CD4-positive, alpha-beta T cell treated with Interleukin-10 for 1 hour (primary cell): ENCODE results near the gene AMOTL1.
"Not testable (repeated sequence)": the region's sequence is repeated elsewhere in the genome, so short reads cannot be mapped to it uniquely, and the experiment has no call there.

ENCODE experiments used
- DNase-seq: peaks from one replicate; pipeline ENCODE4 v3.0.0-alpha.2; 2020

AMOTL1 gene

GRCh38 chr11:94771951-94772350 is 3.8 kb downstream of the AMOTL1 start:
- no peak for DNase-seq

GRCh38 chr11:94773842-94774241 is 5.7 kb downstream of the AMOTL1 start:
- DNase-seq: no peak

- DNase-seq: no peak
Observed at GRCh38 chr11:94774345-94774744, 6.2 kb downstream of the AMOTL1 start.

- DNase-seq: no peak
Observed at GRCh38 chr11:94775567-94776327, 7.6 kb downstream of the AMOTL1 start.

- DNase-seq: no peak
Observed at GRCh38 chr11:94776351-94777321, 8.5 kb downstream of the AMOTL1 start.

GRCh38 chr11:94780432-94780831 is 12.3 kb downstream of the AMOTL1 start:
- DNase-seq: no peak

- no peak for DNase-seq
Observed at GRCh38 chr11:94781837-94782236, 13.7 kb downstream of the AMOTL1 start.

GRCh38 chr11:94782446-94782845 is 14.3 kb downstream of the AMOTL1 start:
- DNase-seq: no peak

GRCh38 chr11:94784884-94785283 is 16.7 kb downstream of the AMOTL1 start:
- no peak for DNase-seq

- no peak for DNase-seq
Observed at GRCh38 chr11:94785509-94785908, 17.4 kb downstream of the AMOTL1 start.

- peak; percentile 37 for DNase-seq
Observed at GRCh38 chr11:94786264-94787126, 18.3 kb downstream of the AMOTL1 start.

- no peak for DNase-seq
Observed at GRCh38 chr11:94787801-94788200, 19.6 kb downstream of the AMOTL1 start.

- DNase-seq: no peak
Observed at GRCh38 chr11:94788396-94788795, 20.2 kb downstream of the AMOTL1 start.

GRCh38 chr11:94790197-94790596 is 22.0 kb downstream of the AMOTL1 start:
- DNase-seq: no peak

GRCh38 chr11:94790661-94791180 is 22.6 kb downstream of the AMOTL1 start:
- no peak for DNase-seq

- DNase-seq: no peak
Observed at GRCh38 chr11:94791216-94791889, 23.2 kb downstream of the AMOTL1 start.

- not testable (repeated sequence) for DNase-seq
Observed at GRCh38 chr11:94791942-94792341, 23.8 kb downstream of the AMOTL1 start.

- no peak for DNase-seq
Observed at GRCh38 chr11:94792451-94792850, 24.3 kb downstream of the AMOTL1 start.

GRCh38 chr11:94793002-94793401 is 24.8 kb downstream of the AMOTL1 start:
- no peak for DNase-seq

- no peak for DNase-seq
Observed at GRCh38 chr11:94793822-94794221, 25.7 kb downstream of the AMOTL1 start.

- DNase-seq: no peak
Observed at GRCh38 chr11:94794287-94795168, 26.4 kb downstream of the AMOTL1 start.
